Endothelial cell (in vitro differentiated cells): ENCODE measurements around the gene KCNMB2. TPM values are rescaled to one million over a fixed set of nuclear protein-coding genes. Genes with fewer than 3 reads are reported as not detected.

Experiments used
- DNase-seq: peaks from one replicate; pipeline ENCODE4 v3.0.0; 2021; ENCODE audit warnings: low spot score
- H3K27ac Mint-ChIP-seq: one replicate; pipeline ENCODE4 v1.8.0; 2021; ENCODE audit warnings: mixed read lengths, inconsistent platforms; ENCODE audit not compliant: unreplicated experiment
- H3K27me3 Mint-ChIP-seq: one replicate; pipeline ENCODE4 v1.8.0; 2021; ENCODE audit warnings: mild to moderate bottlenecking, moderate library complexity, mixed read lengths, inconsistent platforms; ENCODE audit not compliant: unreplicated experiment
- H3K36me3 Mint-ChIP-seq: one replicate; pipeline ENCODE4 v1.8.0; 2021; ENCODE audit warnings: mild to moderate bottlenecking, low read depth, mixed read lengths, inconsistent platforms; ENCODE audit not compliant: unreplicated experiment
- H3K4me1 Mint-ChIP-seq: one replicate; pipeline ENCODE4 v1.8.0; 2021; ENCODE audit warnings: mild to moderate bottlenecking, mixed read lengths, inconsistent platforms; ENCODE audit not compliant: unreplicated experiment
- H3K4me3 Mint-ChIP-seq: one replicate; pipeline ENCODE4 v1.8.0; 2021; ENCODE audit warnings: mild to moderate bottlenecking, mixed read lengths, inconsistent platforms; ENCODE audit not compliant: unreplicated experiment
- H3K9me3 Mint-ChIP-seq: one replicate; pipeline ENCODE4 v1.8.0; 2021; ENCODE audit warnings: mixed read lengths, inconsistent platforms; ENCODE audit not compliant: unreplicated experiment
- CTCF ChIP-seq: fragments of 200-600 bp; sonication (generic); IDR thresholded peaks from one replicate; pipeline ENCODE4 v1.5.0; 2021; ENCODE audit warnings: antibody characterized with exemption; ENCODE audit not compliant: unreplicated experiment
- total RNA-seq: library from RNA; stranded (reverse); fragmentation: NEBNext Ultra II Directional; extraction: Animal tissue kit (Norgen Biotek cat#: 25700); gene quantifications from one replicate; pipeline ENCODE4 v1.2.1, GENCODE V29; 2021; ENCODE audit not compliant: unreplicated experiment

Gene KCNMB2
- total RNA-seq, 1 donor from 2014 or later = not detected

GRCh38 chr3:178558637-178559036 lies 22.4 kb downstream of the KCNMB2 start:
- Mint-ChIP-seq H3K27me3 (no peaks in the 10 kb centered on the region), H3K4me3 (no peak overlapping the region), H3K27ac (no peak overlapping the region), H3K4me1 (no peaks in the 10 kb centered on the region), H3K36me3 (no peaks in the 10 kb centered on the region), H3K9me3 (no peaks in the 10 kb centered on the region)
- TF ChIP-seq CTCF = no peak
- no peak for DNase-seq

DNA sequence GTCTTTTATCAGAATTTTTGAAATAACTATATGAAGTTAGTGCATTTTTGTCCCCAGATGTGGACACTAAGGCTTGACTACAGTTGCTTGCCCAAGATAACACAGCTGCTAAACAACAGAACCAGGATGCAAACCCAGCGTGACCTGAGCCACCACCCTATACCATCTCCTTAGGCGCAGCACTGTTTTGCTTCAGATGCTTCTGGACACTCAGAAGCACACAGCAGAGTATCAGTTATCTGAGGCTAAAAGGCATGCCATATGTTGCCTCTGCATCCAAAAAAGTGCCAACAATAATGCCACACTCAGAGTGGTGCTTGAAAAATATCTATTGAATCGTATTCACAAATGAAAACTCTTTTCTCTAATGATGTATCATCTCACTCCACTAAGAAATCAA lies 24.5 kb downstream of the KCNMB2 start:
- Mint-ChIP-seq H3K27me3 (no peaks in the 10 kb centered on the region), H3K4me3 (no peak overlapping the region), H3K27ac (no peak overlapping the region), H3K9me3 (no peaks in the 10 kb centered on the region), H3K4me1 (no peaks in the 10 kb centered on the region), H3K36me3 (no peaks in the 10 kb centered on the region)
- no peak for TF ChIP-seq CTCF
- no peak for DNase-seq

GRCh38 chr3:178561239-178561638 lies 25.0 kb downstream of the KCNMB2 start:
- no peak overlapping the region for H3K27ac Mint-ChIP-seq

GRCh38 chr3:178562143-178562946 lies 26.1 kb downstream of the KCNMB2 start:
- Mint-ChIP-seq H3K4me3 (no peak overlapping the region), H3K27me3 (no peaks in the 10 kb centered on the region), H3K9me3 (no peaks in the 10 kb centered on the region), H3K27ac (no peak overlapping the region), H3K4me1 (no peaks in the 10 kb centered on the region), H3K36me3 (no peaks in the 10 kb centered on the region)
- no peak for TF ChIP-seq CTCF
- DNase-seq = no peak

More at GRCh38 chr3:178561239-178561638, 25.0 kb downstream of the KCNMB2 start:
- Mint-ChIP-seq H3K9me3 (no peaks in the 10 kb centered on the region), H3K27me3 (no peaks in the 10 kb centered on the region), H3K4me1 (no peaks in the 10 kb centered on the region), H3K4me3 (no peak overlapping the region), H3K36me3 (no peaks in the 10 kb centered on the region)
- no peak for DNase-seq
- TF ChIP-seq CTCF = no peak

- no peak for TF ChIP-seq CTCF
- H3K27ac Mint-ChIP-seq = no peak overlapping the region
- no peak for DNase-seq
- no peaks in the 10 kb centered on the region for H3K4me1 Mint-ChIP-seq
- no peaks in the 10 kb centered on the region for H3K9me3 Mint-ChIP-seq
- H3K4me3 Mint-ChIP-seq = no peak overlapping the region
- no peaks in the 10 kb centered on the region for H3K27me3 Mint-ChIP-seq
- H3K36me3 Mint-ChIP-seq = no peaks in the 10 kb centered on the region
Observed at GRCh38 chr3:178562947-178563232, 26.7 kb downstream of the KCNMB2 start.
